Stimulated activated CD4-positive, alpha-beta T cell treated with anti-CD3 and anti-CD28 coated beads, Interleukin-2, amount 100 ng/mL, for 4 hours (primary cell): Measurements from ENCODE around the gene PRKAR1B.

Experiments
- DNase-seq: peaks from one replicate; pipeline ENCODE4 v3.0.0-alpha.2; 2020; ENCODE audit warnings: low read depth

PRKAR1B gene

DNA sequence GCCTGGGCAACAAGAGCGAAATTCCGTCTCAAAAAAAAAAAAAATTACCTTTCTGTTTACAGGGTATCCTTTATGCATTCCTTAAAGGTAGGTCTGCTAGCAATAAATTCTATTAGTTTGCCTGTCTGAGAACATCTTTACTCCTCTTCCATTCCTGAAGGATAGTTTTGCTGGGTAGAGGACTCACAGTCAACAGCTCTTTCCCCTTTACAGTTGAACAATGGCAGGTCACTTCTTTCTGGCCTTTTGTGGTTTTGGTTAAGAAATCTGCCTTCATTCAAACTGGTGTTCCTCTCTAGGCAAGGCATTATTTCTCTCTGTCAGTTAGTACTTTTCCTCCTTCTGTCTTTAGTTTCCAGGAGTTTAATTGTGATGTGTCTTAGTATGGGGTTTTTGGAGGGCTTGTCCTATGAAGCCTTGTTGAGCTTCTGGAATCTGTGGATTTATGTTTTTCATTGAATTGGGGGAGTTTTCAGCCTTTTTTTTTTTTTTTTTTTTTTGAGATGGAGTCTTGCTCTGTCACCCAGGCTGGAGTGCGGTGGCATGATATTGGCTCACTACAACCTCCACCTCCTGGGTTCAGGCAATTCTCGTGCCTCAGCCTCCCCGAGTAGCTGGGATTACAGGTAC is 5.3 kb downstream of the PRKAR1B start:
- no peak for DNase-seq

DNA sequence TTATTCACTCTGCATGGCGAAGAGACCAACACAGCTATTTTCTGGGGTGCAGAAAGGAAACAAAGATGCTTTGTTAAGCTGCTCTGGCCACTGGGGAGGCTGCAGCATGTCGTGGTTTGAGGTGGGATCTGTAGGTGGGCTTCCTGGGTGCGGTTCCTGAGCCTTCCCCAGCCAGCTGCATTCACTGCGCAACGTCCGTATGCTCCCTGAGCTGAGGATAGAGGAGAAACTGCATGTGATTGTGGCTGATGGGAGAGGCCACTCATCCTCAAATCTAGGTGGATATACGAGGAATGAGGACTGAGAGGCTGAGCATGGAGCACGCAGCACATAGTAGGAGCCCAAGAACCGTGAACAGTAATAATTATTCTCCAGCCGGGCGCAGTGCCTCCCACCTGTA is 10.4 kb downstream of the PRKAR1B start:
- no peak for DNase-seq

DNA sequence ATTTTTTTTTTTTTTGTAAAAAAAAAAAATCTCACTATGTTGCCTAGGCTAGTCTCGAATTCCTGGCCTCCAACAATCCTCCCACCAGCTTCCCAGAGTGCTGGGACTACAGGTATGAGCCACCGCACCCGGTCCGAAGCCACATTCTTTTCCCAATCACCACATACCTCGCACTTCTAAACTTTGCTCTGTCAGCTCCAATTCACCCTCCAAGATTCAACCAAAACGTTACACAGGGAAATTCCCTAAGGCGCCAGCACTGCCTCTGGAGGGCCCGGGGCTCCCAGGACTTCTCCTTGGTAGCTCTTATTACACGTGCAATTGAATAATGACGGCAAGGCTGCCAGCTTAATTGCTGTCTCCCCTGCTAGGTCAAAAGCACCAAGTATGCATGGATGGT is 10.9 kb downstream of the PRKAR1B start:
- no peak for DNase-seq

DNA sequence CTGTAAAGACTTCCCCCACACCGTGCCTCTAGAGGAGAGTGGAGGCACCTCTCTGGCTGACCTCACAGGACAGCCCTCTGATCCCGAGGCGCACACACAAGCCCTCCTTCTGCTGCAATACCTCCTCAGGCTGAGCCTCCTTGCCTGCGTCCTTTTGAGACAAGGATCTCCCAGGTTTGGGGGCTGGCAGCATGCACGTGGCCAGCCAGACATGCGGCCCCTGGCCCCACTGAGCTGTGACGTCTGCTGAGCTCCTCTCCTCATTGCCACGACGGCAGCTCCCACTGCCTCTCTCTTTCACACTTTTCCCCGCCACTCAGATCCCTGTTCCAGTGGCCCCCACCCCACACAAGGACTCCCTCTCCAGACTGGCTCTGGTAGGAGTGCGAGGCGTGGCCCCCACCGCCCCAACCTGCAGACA is 12.8 kb downstream of the PRKAR1B start:
- no peak for DNase-seq

DNA sequence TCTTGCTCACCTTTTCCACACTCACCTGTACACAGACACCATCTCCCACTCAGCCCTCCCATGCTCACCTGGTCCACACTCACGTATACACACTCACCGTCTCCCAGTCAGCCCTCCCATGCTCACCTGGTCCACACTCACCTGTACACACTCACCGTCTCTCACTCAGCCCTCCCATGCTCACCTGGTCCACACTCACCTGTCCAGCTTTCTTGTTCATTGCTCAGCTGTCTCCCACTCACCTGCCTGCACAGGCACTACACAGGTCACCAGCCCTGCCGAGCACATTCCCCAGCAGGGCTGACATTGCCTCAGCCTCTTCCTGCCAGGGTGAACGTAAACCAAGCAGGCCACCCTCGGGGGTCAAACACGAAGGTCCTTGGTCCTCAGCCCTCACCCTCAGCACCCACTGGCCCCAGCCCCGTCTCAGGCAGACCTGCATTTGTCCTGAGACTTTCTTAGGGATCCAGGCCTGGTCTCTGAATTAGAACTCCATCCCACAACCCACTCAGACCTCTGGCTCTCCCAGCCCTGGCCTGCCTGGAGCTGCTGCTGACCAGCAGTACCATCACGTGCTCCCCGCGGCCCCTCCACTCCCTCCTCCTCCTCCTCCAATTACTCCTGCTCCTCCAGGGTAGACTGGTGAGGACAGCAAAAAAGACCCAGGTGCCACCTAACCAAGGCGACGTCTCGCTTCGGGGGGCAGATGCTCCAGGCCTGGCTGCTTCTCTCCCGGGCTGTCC is 13.4 kb downstream of the PRKAR1B start:
- DNase-seq: no peak

DNA sequence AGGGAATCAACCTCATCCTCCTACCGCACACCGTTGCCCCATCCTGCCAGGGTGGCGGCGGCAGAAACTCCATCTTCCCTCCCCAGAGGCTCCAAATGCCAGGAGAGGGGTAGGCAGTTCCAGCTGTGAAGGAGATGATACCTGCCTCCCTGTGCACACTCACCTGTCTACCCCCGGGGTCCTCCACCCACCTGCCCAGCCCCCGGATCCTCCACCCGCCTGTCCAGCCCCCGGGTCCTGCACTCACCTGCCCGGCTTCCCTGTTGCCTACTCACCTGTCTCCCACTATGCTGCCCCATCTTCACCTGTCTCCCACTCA is 14.0 kb downstream of the PRKAR1B start:
- no peak for DNase-seq

DNA sequence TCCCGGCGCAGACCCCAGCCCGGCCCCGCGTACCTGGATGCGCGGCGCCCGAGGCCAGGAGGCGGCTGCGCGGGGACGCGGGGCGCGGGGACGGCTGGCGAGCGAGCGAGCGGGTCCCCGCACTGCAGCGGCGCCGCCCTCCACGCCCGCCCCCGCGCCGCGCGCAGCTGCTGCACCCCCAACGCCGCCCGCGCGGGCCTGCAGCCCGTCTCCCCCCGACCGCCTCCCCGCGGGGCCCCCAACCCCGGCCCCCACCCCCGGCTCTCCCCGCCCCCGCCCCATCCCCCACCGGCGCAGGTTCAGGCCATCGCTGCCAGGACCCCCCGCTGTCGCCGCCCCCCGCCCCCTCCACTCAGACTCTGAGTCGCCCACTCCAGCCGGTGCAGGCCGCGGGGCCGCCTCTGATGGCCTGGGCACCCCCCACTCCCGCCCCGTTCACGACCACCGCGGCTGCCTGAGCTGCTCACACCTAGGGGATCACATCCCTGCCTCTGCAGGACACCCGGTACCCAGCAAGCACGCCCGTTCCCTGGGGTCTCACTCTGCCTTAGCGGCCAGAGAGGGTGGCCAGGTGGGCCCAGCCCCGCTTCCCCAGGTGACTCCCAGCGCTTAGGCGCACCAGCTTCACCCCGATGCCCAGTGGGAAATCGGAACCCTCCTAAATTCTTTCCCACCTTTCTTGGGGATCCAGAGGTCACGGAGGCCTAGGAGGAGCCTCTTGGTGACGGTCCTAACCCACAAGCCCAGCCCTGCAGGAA is 14.5 kb downstream of the PRKAR1B start:
- DNase-seq: no peak

DNA sequence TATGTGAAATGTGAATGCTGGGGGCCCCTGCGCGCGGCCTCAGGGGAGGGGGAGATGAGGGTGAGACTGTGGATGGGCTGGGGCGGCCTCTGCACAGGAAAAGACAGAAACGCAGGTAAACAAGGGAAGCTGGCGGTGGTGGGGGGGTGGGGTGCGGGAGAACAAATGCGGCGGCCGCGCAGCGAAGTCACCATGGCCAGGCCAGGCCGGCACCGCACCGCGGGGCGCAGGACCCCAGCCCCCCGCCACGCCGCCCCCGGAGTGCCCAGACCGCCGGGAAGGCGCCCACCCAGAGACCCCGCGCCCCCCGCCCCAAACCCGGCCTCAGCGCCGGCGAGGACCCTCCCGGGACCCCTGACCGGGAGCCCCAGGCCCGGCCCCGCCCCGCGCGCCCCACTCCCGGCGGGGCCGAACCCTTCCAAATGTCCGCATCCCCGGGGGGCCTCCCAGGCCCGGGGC is 15.1 kb downstream of the PRKAR1B start:
- DNase-seq: no peak

DNA sequence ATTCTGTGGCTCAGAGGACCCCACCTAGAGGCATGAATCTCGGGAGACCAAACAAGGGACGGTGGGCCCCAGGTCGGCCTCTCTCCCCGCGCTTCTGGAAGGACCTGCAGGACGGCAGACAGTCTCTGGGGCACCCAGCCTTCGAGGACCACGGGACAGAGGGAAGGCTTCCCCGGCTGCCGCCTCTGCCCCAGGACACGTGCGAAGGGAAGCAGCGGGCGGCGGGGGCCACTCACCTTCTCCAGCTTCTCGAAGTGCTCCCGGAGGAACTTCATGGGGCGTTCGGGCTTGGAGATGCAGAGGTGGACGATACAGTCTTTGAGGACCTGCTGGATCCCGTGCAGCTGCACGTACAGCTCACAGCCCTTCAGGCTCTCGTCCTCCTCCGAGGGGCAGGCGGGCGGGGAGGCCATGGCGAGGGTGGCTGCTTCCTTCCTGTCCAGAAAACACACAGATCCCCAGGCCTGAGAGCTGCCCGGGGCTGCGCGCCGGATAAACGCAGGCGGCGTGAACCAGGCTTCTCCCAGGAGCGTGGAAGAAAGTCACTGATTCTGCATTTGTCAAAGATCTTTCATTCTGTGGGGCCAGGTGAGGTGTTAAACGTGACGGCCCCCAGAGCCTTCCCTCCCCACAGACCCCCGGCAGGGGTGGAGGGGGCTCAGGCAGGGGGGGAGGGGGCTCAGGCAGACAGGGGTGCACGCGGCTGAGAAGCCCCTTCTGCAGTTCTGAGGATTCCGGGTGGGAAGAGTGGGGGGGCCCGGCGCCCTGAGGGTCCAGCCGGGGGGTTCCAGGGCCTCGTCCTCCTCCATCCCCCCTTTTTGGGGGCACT is 15.8 kb downstream of the PRKAR1B start:
- no peak for DNase-seq

DNA sequence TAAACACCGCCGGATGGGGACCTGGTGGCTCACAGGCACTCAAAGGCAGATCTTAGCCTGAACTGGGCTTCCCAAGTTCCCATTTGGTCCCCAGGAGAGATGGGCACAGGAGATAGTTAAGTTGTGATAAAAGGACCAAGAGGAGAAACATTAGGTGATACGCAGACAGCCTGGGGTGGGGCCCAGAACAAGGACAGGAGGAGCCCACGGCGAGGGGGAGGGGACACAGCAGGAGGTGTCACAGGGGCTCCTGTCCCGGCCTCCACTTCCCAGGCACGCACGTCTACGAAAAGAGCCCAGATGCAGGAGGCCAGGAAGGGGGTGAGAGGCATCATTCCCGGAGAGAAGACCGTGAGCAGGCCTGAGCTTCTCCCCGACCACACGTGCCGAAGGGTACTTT is 16.9 kb downstream of the PRKAR1B start:
- no peak for DNase-seq

DNA sequence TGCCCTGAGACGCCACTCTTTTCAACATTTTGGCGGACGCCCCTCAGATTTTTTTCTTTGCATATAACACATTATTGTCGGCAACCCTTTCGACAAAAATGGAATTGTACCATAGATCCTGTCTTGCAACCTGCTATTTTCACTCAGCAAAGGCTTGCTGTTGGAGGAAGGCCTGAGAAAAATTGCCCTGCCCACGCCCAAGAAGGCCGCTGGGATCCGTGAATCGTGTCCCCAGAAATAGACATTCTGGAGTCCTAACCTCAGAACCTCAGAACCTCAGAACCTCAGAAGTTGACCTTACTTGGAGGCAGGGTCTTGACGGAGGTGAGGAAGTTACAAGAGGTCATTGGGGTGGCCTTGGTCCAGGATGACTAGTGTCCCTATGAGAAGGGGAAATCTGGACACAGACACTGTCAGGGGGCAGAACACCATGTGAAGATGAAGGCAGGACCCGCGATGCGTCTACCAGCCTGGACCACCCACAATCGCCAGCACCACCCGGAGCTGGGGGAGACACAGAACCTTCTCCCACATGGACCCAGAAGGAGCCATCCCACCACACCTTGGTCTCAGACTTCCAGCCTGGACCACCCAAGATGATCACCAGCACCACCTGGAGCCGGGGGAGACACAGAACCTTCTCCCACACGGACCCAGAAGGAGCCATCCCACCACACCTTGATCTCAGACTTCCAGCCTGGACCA is 19.6 kb downstream of the PRKAR1B start:
- DNase-seq: no peak

DNA sequence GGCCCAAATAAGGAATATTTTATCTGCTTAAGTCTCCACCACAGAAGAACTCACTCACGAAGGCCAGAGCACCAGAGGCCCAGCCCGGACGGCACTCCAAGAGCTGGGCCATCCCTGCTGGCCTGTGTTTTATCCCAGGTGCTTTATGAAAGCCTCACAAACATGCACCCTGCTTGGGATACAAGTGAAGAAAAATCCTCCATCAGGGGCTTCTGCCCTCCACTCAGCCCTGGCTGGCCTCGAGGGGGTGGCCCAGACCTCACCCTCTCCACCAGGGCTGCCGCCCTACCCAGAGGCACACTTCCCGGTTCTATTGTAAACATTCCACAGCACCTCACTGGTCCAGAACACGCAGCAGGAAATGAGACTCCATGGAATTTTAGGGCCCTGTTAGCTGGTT is 20.4 kb downstream of the PRKAR1B start:
- DNase-seq: no peak

DNA sequence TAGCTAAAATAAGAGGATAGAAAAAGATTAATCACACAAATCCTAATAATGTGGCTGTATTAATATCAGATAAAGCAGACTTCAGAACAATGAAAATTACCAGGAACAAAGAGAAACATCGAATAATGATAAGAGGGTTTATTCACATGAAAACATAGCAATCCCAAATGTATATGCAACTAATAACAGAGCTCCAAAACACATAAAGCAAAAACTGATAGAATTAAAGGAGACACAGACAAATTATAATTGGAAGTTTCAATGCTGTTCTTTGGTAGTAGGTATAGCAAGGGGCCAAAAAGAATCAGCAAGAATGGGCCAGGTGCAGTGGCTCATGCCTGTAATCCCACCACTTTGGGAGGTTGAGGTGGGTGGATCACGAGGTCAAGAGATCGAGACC is 24.0 kb downstream of the PRKAR1B start:
- DNase-seq: no peak

DNA sequence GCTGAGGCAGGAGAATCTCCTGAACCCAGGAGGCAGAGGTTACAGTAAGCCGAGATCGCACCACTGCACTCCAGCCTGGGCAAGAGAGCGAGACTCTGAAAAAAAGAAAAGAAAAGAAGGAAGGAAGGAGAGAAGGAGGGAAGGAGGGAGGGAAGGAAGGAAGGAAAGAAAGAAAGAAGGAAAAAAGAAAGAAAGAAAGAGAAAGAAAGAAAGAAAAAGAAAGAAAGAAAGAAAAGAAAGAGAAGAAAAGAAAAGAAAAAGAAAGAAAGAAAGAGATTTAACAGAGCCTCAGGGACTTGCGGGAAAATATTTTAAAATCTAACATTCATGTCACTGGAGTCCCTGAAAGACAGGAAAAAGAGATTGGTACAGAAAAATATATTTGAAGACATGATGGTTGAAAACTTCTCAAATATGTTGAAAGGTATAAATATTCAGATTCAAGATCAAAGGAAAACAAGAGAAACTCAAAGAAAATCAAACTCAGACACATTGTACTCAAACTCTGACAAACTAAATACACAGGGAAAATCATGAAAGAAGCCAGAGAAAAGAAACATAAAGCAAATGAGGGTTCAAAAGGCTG is 25.9 kb downstream of the PRKAR1B start:
- DNase-seq: no peak

DNA sequence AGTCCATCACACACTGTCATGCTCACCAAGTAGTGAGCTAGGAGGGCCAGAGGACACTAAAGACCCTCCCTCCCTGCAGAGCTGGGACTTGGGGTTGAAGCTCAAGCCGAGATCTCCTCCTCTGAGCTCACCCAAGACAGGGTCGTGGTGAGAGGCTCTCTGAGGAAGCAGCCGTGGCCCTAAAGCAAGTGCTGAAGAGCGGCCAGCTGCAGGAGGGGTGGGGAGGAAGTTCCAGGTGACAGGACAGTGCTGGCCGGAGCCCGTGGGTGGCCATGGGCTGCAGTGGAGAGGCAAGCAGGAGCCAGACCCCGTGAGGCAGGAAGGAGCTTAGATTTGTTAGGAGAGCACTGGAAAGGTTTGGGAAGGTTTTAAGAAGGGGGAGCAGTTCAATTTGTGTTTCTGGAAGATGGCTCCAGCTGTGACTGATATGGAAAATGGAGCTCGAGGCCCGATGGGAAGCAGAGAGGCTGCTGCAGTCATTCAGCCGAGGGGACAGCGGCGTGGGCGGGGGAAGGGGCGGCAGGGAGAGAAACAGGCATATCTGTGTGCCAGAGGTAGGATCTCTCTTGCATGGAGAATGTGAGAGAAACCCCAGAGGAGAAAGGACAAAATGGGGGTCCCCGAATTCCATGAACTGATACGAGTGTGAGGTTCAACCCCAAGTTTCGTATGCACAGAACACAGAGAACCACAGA is 27.5 kb downstream of the PRKAR1B start:
- no peak for DNase-seq

DNA sequence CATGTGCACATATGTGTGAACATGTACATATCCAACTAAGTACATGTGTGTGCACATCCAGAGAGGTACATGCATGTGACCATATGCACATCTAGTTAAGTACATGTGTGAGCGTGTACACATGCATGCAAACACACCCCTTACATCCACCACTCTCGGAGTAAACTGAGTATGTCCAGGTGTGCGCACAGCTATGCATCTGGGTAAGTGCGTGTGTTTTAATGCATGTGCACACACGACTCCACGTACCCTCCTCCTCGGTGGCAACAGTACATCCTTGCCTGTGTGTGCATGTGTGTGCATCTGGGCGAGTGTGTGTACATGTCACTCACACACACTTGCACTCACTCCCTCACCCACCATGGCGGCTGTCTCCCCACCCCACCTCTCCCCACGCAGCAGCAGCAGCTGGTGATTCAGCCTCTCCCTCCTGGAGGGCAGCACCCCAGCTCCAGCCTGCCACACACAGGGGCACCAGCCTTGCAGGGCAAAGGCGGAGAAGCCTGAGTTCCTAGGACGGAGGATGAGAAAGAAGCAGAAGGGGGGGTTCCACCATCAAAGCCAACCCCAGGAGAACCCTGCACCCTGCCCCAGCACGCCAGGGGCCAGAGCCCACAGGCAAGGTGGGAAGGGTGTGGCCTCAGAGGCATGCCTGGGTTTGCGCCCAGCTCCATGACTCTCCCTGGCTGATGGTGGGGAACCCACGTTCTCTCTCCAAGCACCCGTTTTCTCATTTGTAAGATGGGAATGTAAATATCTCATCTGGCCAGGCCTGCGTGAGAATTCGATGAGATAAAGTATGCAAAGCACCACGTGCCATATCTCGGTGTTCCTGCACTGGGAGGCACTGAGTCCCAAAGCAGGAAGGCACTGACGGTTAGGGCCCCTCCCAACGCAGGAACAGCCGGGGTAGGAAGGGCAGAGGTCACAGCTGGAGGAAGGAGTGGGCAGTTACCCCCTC is 28.3 kb downstream of the PRKAR1B start:
- no peak for DNase-seq

DNA sequence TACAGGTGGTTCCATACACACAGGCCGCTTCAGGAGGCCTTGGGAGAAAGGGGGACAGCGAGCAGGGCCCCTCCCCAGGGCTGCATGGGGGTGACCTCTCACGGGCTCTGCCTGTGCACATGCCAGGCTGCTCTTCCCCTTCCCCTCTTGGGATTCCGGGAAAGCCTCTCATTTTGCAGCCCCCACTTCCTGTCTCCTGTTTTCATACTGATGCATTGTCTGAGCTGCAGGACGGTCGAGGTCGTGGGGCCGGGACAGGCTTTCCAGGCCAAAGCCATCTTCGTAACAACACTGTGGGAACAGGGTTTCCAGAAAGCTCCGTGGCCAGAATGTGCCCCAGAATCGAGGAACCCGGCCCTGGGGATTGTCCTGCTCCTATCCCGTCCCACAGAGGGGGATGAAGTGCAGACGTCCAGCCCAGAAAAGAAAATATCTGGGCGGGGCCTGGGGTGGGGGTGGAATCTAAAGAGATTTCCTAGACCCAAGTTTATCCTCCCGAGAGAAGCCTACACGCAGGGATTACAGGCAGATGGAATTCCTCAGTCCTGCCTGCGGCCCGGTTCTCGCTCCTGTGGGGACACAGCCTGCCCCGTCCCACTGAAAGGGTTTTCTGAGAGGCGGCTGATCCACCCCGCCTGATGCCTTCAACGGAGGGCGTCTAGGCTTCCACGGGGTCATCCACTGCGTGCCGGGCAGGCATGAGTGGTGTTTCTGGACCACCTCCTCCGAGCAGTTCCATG is 30.1 kb downstream of the PRKAR1B start:
- no peak for DNase-seq

DNA sequence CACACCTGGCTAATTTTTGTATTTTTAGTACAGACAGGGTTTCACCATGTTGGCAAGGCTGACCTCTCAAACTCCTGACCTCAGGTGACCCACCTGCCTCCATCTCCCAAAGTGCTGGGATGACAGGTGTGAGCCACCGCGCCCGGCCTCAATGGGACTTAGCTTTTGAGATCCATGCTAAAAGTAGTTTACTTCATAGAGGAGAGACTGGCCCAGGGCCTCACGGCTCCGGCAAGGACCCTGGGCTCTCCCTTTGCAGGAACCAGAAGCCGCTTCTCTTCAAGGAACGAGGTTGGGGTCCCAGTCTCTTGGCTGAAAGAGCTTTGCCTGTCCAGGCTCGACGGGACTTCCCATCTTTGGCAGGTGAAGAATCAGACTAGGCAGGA is 30.7 kb downstream of the PRKAR1B start:
- DNase-seq: no peak

DNA sequence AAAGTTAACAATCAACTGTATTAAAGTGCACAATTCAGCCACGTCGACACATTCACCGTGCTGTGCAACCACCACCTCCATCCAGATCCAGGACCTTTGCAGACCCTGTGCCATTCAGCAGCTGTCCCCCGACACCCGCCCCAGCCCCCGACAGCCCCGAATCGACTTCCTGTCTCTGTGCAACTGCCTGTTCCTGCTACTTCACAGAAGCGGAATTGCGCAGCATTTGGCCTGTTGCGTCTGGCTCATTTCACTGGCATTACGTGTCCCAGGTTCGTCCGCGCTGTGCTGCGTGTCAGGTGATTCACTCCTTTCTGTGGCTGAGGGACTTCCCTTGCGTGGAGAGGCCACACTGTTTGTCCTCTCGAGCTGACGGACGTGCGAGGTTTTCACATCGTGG is 33.8 kb downstream of the PRKAR1B start:
- DNase-seq: no peak
